Endothelial cell of umbilical vein (primary cell): ENCODE results near the gene C1QC. TPM values are rescaled to one million over a fixed set of nuclear protein-coding genes. Genes with fewer than 3 reads are reported as not detected.

ENCODE experiments used
- BruUV-seq: library from RNA; stranded (reverse); fragments of 400-500 nt; replicated peaks from 2 replicates; lab custom pipeline; 2021; lab: Mats Ljungman, UMichigan
- CTCF ChIA-PET: fragments of 300-600, 350-600 bp; sonication (Branson Sonifier 250); formaldehyde crosslinking; loops from one replicate; lab custom pipeline; 2021; ENCODE audit warnings: antibody characterized with exemption, inconsistent platforms; lab: Charles Lee
- POLR2A ChIA-PET: fragments of 300-600, 350-600 bp; sonication (Branson Sonifier 250); formaldehyde crosslinking; loops from one replicate; lab custom pipeline; 2021; ENCODE audit warnings: antibody characterized with exemption, inconsistent platforms; lab: Charles Lee
- DNase-seq: peaks from one replicate; pipeline ENCODE4 v3.0.0-alpha.2; 2011; ENCODE audit warnings: low read depth, low spot score
- FAIRE-seq: peaks from 2 replicates; lab custom pipeline; 2011; peaks lifted over from hg19 to GRCh38; lab: Jason Lieb, UNC
- H2AFZ ChIP-seq: 2 replicates; pipeline ENCODE4 v1.6.0; 2012; ENCODE audit warnings: low read depth, low read length, control low read depth, inconsistent platforms
- H3K27ac ChIP-seq: 2 replicates; pipeline ENCODE4 v1.5.1; 2011; ENCODE audit warnings: low read depth, mild to moderate bottlenecking, control low read depth, low read length, moderate library complexity; ENCODE audit not compliant: insufficient read depth
- H3K27me3 ChIP-seq, 2 experiments: 2 replicates each; pipeline versions ENCODE4 v1.6.0 to v1.6.1; 2011; ENCODE audit warnings: low read length in 2 of 2, mixed read lengths in 1 of 2; ENCODE audit not compliant: control insufficient read depth in 2 of 2, insufficient read depth in 2 of 2
- H3K36me3 ChIP-seq, 2 experiments: 2 replicates in 1 of 2; 3 replicates in 1 of 2; pipeline ENCODE4 v1.5.1; 2011; ENCODE audit warnings: low read length in 2 of 2, mild to moderate bottlenecking in 1 of 2, moderate library complexity in 1 of 2; ENCODE audit not compliant: control insufficient read depth in 2 of 2, insufficient read depth in 2 of 2; ENCODE audit errors: extremely low read depth in 1 of 2
- H3K4me1 ChIP-seq: 3 replicates; pipeline ENCODE4 v1.5.1; 2011; ENCODE audit warnings: mild to moderate bottlenecking, low read length; ENCODE audit not compliant: control insufficient read depth, insufficient read depth; ENCODE audit errors: extremely low read depth
- H3K4me2 ChIP-seq: 2 replicates; pipeline ENCODE4 v1.6.1; 2011; ENCODE audit warnings: low read length, control low read depth, mixed read lengths; ENCODE audit not compliant: insufficient read depth
- H3K4me3 ChIP-seq, 3 experiments: fragments of 200-600 bp in 1 of 3; sonication (generic), shearing (Covaris generic) in 1 of 3; replicated peaks in 1 of 3; 2 replicates each; pipeline ENCODE4 v1.5.1; 2011 to 2016; ENCODE audit warnings: control low read depth in 3 of 3, low read length in 3 of 3, mild to moderate bottlenecking in 2 of 3, inconsistent platforms in 1 of 3, low read depth in 1 of 3, moderate library complexity in 1 of 3; ENCODE audit not compliant: insufficient read depth in 1 of 3
- H3K79me2 ChIP-seq: 2 replicates; pipeline ENCODE4 v1.6.0; 2012; ENCODE audit warnings: low read length, inconsistent platforms; ENCODE audit not compliant: control insufficient read depth, insufficient read depth
- H3K9ac ChIP-seq: replicated peaks from 2 replicates; pipeline ENCODE3; 2011; ENCODE audit warnings: low read length, control low read depth; ENCODE audit not compliant: insufficient read depth; ENCODE audit errors: extremely low read depth
- H3K9me1 ChIP-seq: replicated peaks from 3 replicates; pipeline ENCODE4 v1.6.0; 2011; ENCODE audit warnings: mild to moderate bottlenecking, low read length; ENCODE audit not compliant: control insufficient read depth, insufficient read depth; ENCODE audit errors: extremely low read depth
- H3K9me3 ChIP-seq: replicated peaks from 2 replicates; pipeline ENCODE4 v1.5.1; 2012; ENCODE audit warnings: low read length, inconsistent platforms; ENCODE audit not compliant: control insufficient read depth, insufficient read depth
- H4K20me1 ChIP-seq: replicated peaks from 2 replicates; pipeline ENCODE3; 2011; ENCODE audit warnings: mild to moderate bottlenecking, low read length; ENCODE audit not compliant: control insufficient read depth, insufficient read depth; ENCODE audit errors: extremely low read depth
- CTCF ChIP-seq, 2 donors: IDR thresholded peaks; 1 replicate in 1 of 2; 2 replicates in 1 of 2; pipeline ENCODE4 v1.5.1; 2011; ENCODE audit warnings: low read length in 2 of 2, mild to moderate bottlenecking in 2 of 2, moderate library complexity in 2 of 2, control low read depth in 1 of 2, inconsistent platforms in 1 of 2, low read depth in 1 of 2; ENCODE audit not compliant: insufficient read depth in 1 of 2; ENCODE audit errors: extremely low read depth in 1 of 2
- EZH2 ChIP-seq: IDR thresholded peaks from 2 replicates; pipeline ENCODE4 v1.6.1; 2012; ENCODE audit warnings: borderline replicate concordance, low read depth, mild to moderate bottlenecking, moderate library complexity, low read length, inconsistent platforms; ENCODE audit not compliant: severe bottlenecking
- FOS ChIP-seq: IDR thresholded peaks from 2 replicates; pipeline ENCODE4 v1.6.1; 2011; ENCODE audit warnings: mild to moderate bottlenecking, low read length, moderate library complexity, borderline replicate concordance; ENCODE audit not compliant: insufficient read depth
- GATA2 ChIP-seq: IDR thresholded peaks from 2 replicates; pipeline ENCODE4 v1.7.0; 2011; ENCODE audit warnings: low read depth, mild to moderate bottlenecking, moderate library complexity, mixed read lengths, low read length; ENCODE audit not compliant: insufficient read length, insufficient read depth
- JUN ChIP-seq: IDR thresholded peaks from 2 replicates; pipeline ENCODE4 v1.6.1; 2011; ENCODE audit warnings: borderline replicate concordance, low read depth; ENCODE audit not compliant: insufficient read length, insufficient read depth
- MYC ChIP-seq: IDR thresholded peaks from one replicate; pipeline ENCODE4 v1.6.1; 2011; ENCODE audit warnings: mild to moderate bottlenecking, low read depth, low read length
- POLR2A ChIP-seq: IDR thresholded peaks from 2 replicates; pipeline ENCODE4 v1.6.1; 2012; ENCODE audit warnings: low read depth, mild to moderate bottlenecking, control low read depth, low read length
- POLR2AphosphoS5 ChIP-seq: IDR thresholded peaks from 2 replicates; pipeline ENCODE4 v1.6.1; 2012; ENCODE audit warnings: low read depth, mild to moderate bottlenecking, control low read depth, low read length, moderate library complexity; ENCODE audit not compliant: insufficient read depth
- dilution Hi-C: fragments of 300-500 bp; cut with MboI; formaldehyde crosslinking; loops from one replicate; pipeline ENCODE4 v1.15.0; 2019; ENCODE audit warnings: low sequenced_read_pairs; ENCODE audit not compliant: extremely low pct_ligation_motif_present
- intact Hi-C: fragments of 100-400 bp; cut with micrococcal nuclease; formaldehyde crosslinking; loops from one replicate; pipeline ENCODE4 v1.10.0; 2022
- polyA plus RNA-seq, 4 experiments: library from polyadenylated mRNA; depleted of rRNA in 3 of 4; stranded (reverse) in 3 of 4; unstranded in 1 of 4; fragments of >200 nt; gene quantifications; 2 replicates each; pipeline versions ENCODE4 v1.2.1 to v1.2.3, GENCODE V29; 2011 to 2012; ENCODE audit warnings: missing spikeins in 1 of 4
- total RNA-seq: library from RNA; stranded (reverse); gene quantifications from 2 replicates; pipeline ENCODE4 v1.2.3, GENCODE V29; 2021
- TF ChIP-seq, protein P1 (sequence below): IDR thresholded peaks from 2 replicates; pipeline ENCODE4 v1.6.1; 2011; ENCODE audit not compliant: insufficient read depth, insufficient read length

The C1QC gene
- total and polyA plus RNA-seq, 2 donors (not counting 3 experiments of a cell fraction or from before 2014, with no cell fraction given) = not detected

- ChIA-PET CTCF (no interaction called here), POLR2A (no interaction called here)
- TF ChIP-seq JUN (no peak), GATA2 (no peak), EZH2 (no peak), MYC (no peak), POLR2AphosphoS5 (no peak)
- TF ChIP-seq, protein P1, sequence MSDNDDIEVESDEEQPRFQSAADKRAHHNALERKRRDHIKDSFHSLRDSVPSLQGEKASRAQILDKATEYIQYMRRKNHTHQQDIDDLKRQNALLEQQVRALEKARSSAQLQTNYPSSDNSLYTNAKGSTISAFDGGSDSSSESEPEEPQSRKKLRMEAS = no peak
- Histone ChIP-seq H3K4me2 (no peak overlapping the region), H2AFZ (no peak overlapping the region), H4K20me1 (no peaks in the 10 kb centered on the region), H3K9ac (no peak overlapping the region), H3K36me3 (no peaks in the 10 kb centered on the region), H3K4me1 (no peaks in the 10 kb centered on the region), H3K79me2 (no peaks in the 10 kb centered on the region), H3K9me3 (no peaks in the 10 kb centered on the region), H3K4me3 (no peak overlapping the region), H3K9me1 (no peaks in the 10 kb centered on the region), H3K27ac (no peak overlapping the region), H3K27me3 (peaks cover 2 to 8% of the 10 kb centered on the region in 2 experiments)
- no TSS peak for BruUV-seq
- intact Hi-C loops (no loop called here), dilution Hi-C loops (no loop called here)
- DNase-seq (no peak), FAIRE-seq (no peak)
Observed at GRCh38 chr1:22597301-22597965, 46.0 kb upstream of the C1QC start.

DNA sequence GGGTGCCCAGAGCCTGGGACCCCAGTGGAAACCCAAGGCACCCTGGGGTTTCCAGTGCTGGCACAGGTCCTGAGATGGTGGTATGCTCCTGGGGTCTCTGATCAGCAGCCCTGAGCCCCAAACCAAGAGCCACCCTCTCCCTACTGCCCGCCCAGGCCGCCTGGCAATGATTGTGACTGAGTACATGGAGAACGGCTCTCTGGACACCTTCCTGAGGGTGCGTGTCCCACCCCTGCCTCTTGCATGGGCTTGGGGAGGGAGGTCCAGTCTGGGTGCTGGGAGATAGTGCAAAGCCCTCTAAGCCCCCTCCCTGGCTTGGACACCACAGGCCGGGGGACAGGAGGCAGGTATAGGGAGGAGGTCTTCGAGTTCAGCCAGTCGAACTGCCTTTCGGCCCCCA, 45.4 kb upstream of the C1QC start:
- DNase-seq = no peak
- H4K20me1 ChIP-seq = no peaks in the 10 kb centered on the region
- H3K4me1 ChIP-seq = no peaks in the 10 kb centered on the region
- peaks cover 1 to 5% of the 10 kb centered on the region in 2 experiments for H3K27me3 ChIP-seq
- no peaks in the 10 kb centered on the region for H3K79me2 ChIP-seq
- H3K36me3 ChIP-seq = no peaks in the 10 kb centered on the region
- H3K4me3 ChIP-seq = no peak overlapping the region
- no peak overlapping the region for H3K9ac ChIP-seq
- H3K9me1 ChIP-seq = no peaks in the 10 kb centered on the region
- no peak overlapping the region for H3K4me2 ChIP-seq
- H2AFZ ChIP-seq = no peak overlapping the region
- ChIA-PET CTCF (no interaction called here), POLR2A (no interaction called here)
- no TSS peak for BruUV-seq
- no peak for TF ChIP-seq JUN
- TF ChIP-seq POLR2AphosphoS5 = no peak
- no peak for TF ChIP-seq GATA2
- TF ChIP-seq POLR2A = no peak
- no peak for TF ChIP-seq FOS
- no peak for TF ChIP-seq MYC
- no peak for TF ChIP-seq EZH2
- no peak for TF ChIP-seq CTCF (IDR thresholded peaks at IDR 0.05; ENCODE audit: extremely low read depth in 1 of 2, insufficient read depth in 1 of 2, low read depth in 1 of 2, low read length in 2 of 2)
- TF ChIP-seq, protein P1 = no peak
- dilution Hi-C loops = no loop called here
- no peak overlapping the region for H3K27ac ChIP-seq
- H3K9me3 ChIP-seq = no peaks in the 10 kb centered on the region
- intact Hi-C loops = no loop called here
- FAIRE-seq = no peak
